Subcutaneous adipose tissue (tissue), 4 donors: ENCODE results near the gene SPINT1. TPM values are rescaled to one million over a fixed set of nuclear protein-coding genes. Genes with fewer than 3 reads are reported as not detected.

Source experiments
- CTCF ChIP-seq: fragments of 450-650 bp; IDR thresholded peaks from one replicate; pipeline ENCODE4 v1.5.1; 2016; ENCODE audit warnings: low read depth, mild to moderate bottlenecking, control low read depth, antibody characterized with exemption, moderate library complexity
- total RNA-seq, 4 donors: library from RNA; depleted of rRNA; stranded (reverse); fragments of >200 nt; gene quantifications; one replicate each; pipeline ENCODE4 v1.1.0, GENCODE V29; 2016

SPINT1 gene
- total RNA-seq, 4 donors from 2014 or later, result 2.3 to 13.1 (median 4.0) TPM; not detected in 1

- no peak for TF ChIP-seq CTCF
Observed at GRCh38 chr15:40830884-40831283, 13.0 kb upstream of the SPINT1 start.

DNA sequence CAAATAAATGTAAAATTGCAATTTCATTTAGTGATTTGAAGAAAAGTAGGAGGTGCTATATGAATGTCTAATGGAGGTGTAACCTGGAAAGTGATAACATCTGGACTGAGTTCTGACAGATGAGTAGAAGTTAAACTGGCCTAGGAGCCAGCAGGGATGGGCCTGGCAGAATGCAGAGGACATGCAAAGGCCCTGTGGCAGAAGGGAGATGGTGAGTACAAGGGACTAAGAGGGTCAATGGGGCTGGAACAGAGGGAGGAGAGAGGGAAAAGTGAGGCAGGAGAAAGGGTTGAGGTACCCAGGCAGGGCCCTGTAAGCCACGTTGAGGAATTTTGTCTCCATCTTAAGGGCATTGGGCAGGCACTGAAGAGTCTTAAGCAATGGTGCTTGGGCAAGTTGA lies 12.0 kb upstream of the SPINT1 start:
- no peak for TF ChIP-seq CTCF

GRCh38 chr15:40832903-40833302 lies 10.9 kb upstream of the SPINT1 start:
- no peak for TF ChIP-seq CTCF

DNA sequence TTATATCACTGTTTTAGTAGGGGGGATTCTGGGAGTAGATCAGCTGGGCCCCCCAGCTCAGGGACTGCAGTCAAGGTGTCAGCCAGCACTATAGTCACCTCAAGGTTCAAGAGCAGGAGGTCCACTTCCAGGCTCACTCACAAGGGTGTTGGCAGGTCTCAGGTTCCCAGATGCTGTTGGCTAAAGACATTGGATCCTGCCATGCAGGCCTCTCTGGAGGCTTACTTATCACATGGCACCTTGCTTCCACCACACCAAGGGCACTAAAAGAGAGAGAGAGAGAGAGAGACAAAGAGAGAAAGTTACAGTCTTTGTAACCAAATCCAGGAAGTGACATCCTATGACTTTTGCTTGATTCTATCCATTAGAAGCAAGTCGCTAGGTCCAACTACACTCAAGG lies 7.8 kb upstream of the SPINT1 start:
- TF ChIP-seq CTCF, result no peak

- TF ChIP-seq CTCF, result no peak
Observed at GRCh38 chr15:40838756-40839155, 5.1 kb upstream of the SPINT1 start.

DNA sequence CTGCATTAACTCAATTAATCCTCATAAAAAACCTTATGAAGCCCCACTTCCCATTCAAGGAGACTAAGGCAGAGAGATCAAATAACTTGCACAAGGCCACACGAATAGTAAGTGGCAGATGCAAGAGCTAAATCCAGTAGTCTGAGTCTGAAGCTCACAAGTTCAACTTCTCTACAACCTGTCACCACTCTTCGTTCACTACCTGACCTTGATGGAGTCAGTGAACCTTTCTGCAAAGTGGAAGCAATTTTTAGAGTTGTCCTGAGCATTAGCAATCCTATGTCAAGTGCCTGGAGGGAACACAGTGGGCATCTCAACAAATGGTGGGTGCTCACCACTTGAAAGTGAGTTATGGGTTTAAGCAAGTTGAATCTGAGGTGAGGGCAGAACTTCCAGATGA lies 2.1 kb upstream of the SPINT1 start:
- TF ChIP-seq CTCF, result no peak

DNA sequence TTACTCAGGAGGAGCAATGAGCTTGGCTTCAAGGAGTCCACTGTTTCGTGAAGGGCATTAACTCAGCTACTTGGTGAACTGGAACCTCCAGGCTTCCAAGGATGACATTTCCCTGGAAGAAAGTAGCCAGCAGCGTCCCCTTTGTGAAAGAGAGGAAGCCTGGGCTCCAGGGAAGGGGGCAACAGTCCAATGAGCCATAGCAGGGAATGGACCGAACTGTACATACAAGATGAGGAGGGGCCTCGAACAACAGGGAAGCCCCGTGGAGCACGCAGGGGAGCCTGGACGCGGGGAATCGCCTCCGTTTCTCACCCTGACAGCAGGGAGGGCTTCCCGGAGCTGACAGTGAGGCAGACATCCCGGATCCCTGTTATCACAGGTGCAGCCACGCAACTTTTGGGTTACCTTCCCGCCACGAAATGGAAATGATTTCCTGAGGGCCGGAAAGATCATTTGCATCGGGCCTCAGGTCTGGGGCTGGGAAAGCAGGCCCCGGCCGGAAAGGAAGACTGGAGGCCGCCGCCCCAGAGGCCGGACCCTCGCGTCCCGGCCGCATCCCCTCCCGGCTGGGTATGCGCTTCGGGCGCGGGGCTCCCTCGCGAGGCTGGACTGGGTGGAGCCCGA lies 475 bp upstream of the SPINT1 start:
- no peak for TF ChIP-seq CTCF
